HG03575 (cell line): ENCODE data around the gene CST4.
"Not testable (repeated sequence)": the region's sequence is repeated elsewhere in the genome, so short reads cannot be mapped to it uniquely, and the experiment has no call there.

ENCODE experiments used
- ATAC-seq: cut with Tn5 transposase; IDR thresholded peaks from one replicate; pipeline ENCODE4 v1.9.1; 2021; ENCODE audit not compliant: unreplicated experiment, insufficient number of reproducible peaks, low FRiP score; ENCODE audit errors: extremely low read depth

CST4 gene

GRCh38 chr20:23691675-23692074, 2.8 kb upstream of the CST4 start:
- ATAC-seq: no peak

- ATAC-seq: no peak
These were observed 1.7 kb upstream of the CST4 start for GRCh38 chr20:23690581-23690980.

DNA sequence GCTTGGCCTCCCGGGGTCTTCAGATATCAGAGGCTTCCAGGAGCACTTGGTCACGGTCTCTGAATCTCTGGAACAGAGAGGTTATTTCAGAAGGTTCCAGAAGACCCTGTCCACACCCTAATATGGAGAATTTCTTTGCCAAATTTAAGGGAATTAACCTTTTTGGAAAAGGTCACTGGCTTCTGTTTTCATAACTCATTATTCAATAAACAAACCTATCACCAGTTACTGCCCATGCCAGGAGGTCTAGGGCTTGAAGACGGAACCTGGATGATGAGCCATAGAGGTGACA, 507 bp upstream of the CST4 start:
- no peak for ATAC-seq

- ATAC-seq: no peak
These were observed 852 bp downstream of the CST4 start for GRCh38 chr20:23687986-23688385.

DNA sequence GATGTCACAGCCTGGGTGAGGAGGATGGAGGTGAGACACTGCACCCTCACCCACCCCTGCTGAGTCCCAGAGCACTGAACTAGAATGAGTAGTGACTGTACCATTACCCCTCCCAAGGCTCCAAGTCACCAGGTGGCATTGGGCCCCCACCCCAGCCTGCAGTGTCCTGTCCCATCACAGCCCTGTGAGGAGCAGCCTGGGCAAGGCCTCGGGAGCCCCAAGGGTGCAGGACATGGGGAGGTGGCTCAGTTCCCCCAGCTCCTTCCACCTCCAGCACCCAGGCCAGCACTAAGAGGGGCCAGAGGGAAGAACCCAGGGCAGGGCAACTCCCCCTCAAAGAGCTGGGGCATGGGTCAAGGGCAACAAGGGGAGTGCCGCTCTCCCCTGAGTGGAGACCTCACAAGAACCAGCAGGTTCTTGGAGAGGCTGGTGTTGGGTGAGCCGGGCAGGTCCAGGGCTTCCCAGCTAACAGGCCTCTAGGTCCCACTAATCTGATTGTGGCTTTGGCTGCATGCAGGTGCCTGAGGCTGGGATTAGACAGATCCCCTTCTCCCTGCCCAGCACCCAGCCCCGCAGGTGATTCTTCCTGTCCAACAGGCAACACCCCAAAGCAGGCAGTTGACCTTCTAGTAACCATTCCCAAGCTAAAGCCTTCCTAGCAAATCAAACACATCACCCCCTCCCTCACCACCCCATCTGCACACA, 2.6 kb downstream of the CST4 start:
- no peak for ATAC-seq

DNA sequence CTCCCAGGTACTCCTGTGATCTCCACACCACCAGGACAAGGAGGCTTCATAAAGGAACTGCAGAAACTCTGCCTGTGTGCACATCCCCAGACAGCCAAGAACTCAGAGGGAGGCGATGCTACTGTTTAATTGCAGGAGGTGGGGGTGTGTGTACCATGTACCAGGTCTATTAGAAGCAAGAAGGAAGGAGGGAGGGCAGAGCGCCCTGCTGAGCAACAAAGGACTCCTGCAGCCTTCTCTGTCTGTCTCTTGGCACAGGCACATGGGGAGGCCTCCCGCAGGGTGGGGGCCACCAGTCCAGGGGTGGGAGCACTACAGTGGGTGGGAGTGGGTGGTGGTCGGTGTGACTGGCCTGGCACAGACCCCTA, 3.3 kb downstream of the CST4 start:
- ATAC-seq: not testable (repeated sequence)

- no peak for ATAC-seq
These were observed 4.6 kb downstream of the CST4 start for GRCh38 chr20:23684261-23684660.

DNA sequence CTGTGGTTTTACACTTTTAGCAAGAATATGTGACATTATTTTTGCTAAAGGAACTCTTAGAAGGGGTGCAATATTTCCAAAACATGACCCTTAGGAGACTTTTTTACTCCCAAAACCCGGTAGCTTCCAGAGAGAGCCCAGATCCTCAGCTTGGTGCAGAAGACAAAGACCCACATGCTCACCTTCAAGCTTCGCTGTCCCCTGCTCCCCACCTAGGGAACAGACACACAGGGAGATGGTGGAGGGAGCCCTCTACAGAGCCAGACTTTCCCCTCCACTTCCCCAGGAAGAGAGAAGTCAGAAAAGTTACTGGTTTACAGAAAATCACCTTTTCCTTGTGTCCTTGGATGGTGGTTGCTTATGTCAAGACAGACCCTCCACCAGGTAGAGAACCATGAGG, 5.0 kb downstream of the CST4 start:
- ATAC-seq: no peak

DNA sequence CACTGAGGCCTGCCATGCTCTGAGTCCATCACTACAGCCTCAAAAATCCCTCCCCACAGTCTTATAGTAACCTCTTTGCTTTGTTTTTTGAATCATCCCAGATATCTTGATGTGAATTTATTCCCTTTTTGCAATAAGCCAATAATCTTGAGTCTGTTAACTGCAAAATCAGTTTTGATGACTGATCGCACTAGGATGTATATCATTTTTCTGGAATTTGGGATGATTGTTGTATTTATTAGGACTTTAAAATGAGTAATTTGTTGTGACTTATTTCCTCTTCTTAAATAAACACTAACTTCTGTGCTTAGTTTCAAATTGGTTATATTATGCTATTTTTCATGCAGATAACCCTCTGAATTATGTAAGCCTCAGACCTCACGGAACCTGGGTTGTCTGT, 5.6 kb downstream of the CST4 start:
- no peak for ATAC-seq

GRCh38 chr20:23680146-23680545, 8.7 kb downstream of the CST4 start:
- no peak for ATAC-seq

GRCh38 chr20:23679133-23680092, 9.4 kb downstream of the CST4 start:
- no peak for ATAC-seq

DNA sequence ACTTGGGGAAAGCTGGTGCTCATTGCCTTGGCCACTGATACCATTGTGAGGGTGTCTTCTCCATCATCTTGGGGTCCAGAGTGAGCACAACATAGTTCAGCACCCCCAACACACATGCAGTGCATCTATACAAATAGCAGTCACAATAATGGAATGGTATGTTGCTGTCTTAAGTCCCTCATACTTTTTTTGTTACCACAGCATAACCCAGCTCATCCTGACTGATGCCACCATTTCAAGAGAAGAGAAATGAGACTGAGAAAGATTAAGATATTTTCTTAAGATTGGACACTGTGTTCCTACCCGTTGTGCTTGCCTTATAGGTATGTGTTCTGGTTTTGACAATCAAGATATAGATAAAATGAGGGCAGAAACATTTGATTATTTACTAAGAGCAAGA, 15.6 kb downstream of the CST4 start:
- ATAC-seq: no peak

DNA sequence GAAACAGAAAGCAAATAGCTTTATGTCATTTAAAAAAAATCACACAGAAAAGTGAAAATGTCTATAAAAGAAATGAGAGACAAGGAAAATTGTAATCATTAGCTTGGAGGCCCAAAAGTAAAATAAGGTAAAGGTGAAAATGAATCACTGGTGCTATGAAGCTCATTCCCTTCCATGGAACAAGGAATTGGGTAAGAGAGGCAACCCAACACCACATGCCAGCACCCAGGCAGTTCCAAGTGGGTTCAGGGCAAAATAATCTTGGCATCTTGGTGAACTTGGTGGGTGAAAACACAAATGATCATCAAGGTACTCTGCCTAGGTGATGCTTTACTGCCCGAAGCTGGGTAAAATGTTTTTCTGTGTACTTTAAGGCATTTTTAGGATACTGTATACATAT, 16.7 kb downstream of the CST4 start:
- no peak for ATAC-seq

DNA sequence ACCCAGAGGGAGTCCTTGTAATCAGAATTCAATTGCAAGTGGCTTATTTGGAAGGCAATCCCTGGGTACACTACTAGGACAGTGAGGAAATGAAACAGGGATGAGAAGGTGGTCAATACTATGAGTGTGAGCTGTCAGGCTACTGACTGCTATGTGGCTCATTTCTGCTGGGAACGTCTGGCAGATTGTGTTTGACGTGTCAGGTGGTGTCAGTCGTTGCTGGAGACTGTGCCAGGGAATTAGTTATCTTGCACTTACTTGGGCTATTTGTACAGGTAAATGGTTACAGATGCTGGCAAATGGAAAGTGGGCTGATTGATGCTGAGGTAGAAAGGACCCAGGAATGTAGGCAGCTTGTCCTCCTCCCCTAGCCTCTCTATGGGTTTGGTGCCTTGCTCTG, 17.4 kb downstream of the CST4 start:
- no peak for ATAC-seq

DNA sequence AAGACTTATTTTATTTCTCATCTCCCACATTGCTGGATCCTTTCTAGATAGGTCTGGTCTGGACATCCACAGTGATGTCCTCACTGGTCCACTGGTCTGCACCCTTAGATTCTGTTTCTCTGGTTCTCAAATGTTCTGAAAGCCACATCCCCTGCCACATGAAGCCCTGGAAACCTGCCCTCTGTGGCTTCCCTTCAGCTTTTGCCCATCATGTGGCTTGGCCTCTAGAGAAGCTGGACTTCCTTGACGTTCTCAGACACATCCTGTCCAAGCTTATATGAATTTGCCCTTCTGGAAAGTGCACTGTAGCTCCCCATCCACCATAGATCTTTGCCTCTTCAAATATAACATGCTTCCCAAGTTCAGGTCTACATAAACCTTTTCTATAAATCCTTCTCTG, 18.5 kb downstream of the CST4 start:
- ATAC-seq: no peak

- ATAC-seq: no peak
These were observed 19.0 kb downstream of the CST4 start for GRCh38 chr20:23669866-23670265.

- no peak for ATAC-seq
These were observed 19.5 kb downstream of the CST4 start for GRCh38 chr20:23669327-23669726.

DNA sequence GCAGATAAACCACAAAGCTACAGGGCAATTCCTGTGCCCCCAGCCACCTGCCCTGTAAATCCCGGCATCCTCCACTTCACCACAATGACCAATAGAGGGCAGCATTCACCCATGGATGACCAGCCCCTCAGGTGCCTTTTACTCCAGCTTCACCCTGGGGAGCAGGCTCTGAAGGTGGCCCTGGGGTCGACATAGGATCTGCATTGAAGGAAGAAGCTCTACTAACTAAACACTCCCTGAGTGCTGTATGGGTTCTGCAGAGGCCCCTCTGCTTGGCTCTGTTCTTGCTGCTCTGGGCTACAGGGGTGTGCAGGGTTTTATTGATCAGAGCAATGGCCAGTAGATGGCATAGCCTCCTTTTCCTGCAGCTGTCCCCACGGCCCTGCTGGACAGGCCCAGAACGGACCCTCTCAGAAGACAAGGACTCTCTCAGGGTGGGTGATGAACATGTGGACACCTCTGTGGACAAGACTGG, 20.3 kb downstream of the CST4 start:
- no peak for ATAC-seq

- no peak for ATAC-seq
These were observed 21.2 kb downstream of the CST4 start for GRCh38 chr20:23667666-23668065.

GRCh38 chr20:23666698-23667097, 22.1 kb downstream of the CST4 start:
- ATAC-seq: no peak
